ENCODE results near the gene VSIG2. TPM values are rescaled to one million over a fixed set of nuclear protein-coding genes. Genes with fewer than 3 reads are reported as not detected.

The VSIG2 gene
- polyA plus RNA-seq, 3 donors, result not detected

- no peak overlapping the region for H3K4me3 Mint-ChIP-seq
- H3K27ac ChIP-seq (ENCODE audit: low read depth in 1 of 2, low read length in 2 of 2), result no peak overlapping the region
- H3K79me2 ChIP-seq (ENCODE audit: insufficient read depth, low read length), result peaks cover 19% of the 10 kb centered on the region
- H3K4me1 Mint-ChIP-seq, result peaks cover 63% of the 10 kb centered on the region
- DNase-seq, result no peak
- H3K4me3 ChIP-seq (replicated peaks in 1 of 3; ENCODE audit: low read depth in 2 of 3, low read length in 3 of 3), result no peak overlapping the region
- intact Hi-C loops (cut with micrococcal nuclease), result no loop called here
- peaks cover 10 to 15% (median 14%) of the 10 kb centered on the region in 3 donors for H3K27me3 Mint-ChIP-seq (ENCODE audit: low read depth in 3 of 3)
- H3K4me1 ChIP-seq (ENCODE audit: control insufficient read depth in 1 of 2, insufficient read depth in 2 of 2, low read length in 2 of 2), result peaks cover 60 to 75% of the 10 kb centered on the region in 2 donors
- WGBS (ENCODE audit: insufficient coverage), result 84% methylated on average over 6 of the region's 7 CpGs
- peaks cover 13 to 20% of the 10 kb centered on the region in 2 donors for H3K36me3 Mint-ChIP-seq
- peaks cover 13 to 17% of the 10 kb centered on the region in 2 donors for H3K36me3 ChIP-seq (replicated peaks in 1 of 2; ENCODE audit: control insufficient read depth in 1 of 2, insufficient read depth in 2 of 2, low read length in 2 of 2)
- H3K4me2 ChIP-seq (replicated peaks; ENCODE audit: extremely low read depth, low read length, poor library complexity, severe bottlenecking), result no peak overlapping the region
- no peaks in the 10 kb centered on the region for H3K27me3 ChIP-seq (ENCODE audit: control insufficient read depth in 2 of 2, insufficient read depth in 2 of 2, low read length in 2 of 2)
- no peak for TF ChIP-seq CTCF (IDR thresholded peaks at IDR 0.05)
- no peak overlapping the region for H3K9ac ChIP-seq (ENCODE audit: insufficient read depth, low read length, poor library complexity, severe bottlenecking)
- H3K27ac Mint-ChIP-seq, result peak overlapping the region in 2 of 7 donors; percentile 73 to 81
- peaks cover 0 to 3% (median 0%) of the 10 kb centered on the region in 7 donors for H3K9me3 Mint-ChIP-seq
- peaks cover 32% of the 10 kb centered on the region for H4K20me1 ChIP-seq (ENCODE audit: insufficient read depth, low read length)
- H3K9me3 ChIP-seq (replicated peaks in 1 of 2; ENCODE audit: control insufficient read depth in 1 of 2, insufficient read depth in 1 of 2, low read length in 2 of 2), result no peaks in the 10 kb centered on the region
- no peak overlapping the region for H2AFZ ChIP-seq (ENCODE audit: insufficient read depth, low read depth, low read length, poor library complexity, severe bottlenecking)
These were observed 4.0 kb downstream of the VSIG2 start for GRCh38 chr11:124748100-124748418.

- H3K4me1 ChIP-seq (ENCODE audit: control insufficient read depth in 1 of 2, insufficient read depth in 2 of 2, low read length in 2 of 2), result peaks cover 60 to 75% of the 10 kb centered on the region in 2 donors
- no peaks in the 10 kb centered on the region for H3K27me3 ChIP-seq (ENCODE audit: control insufficient read depth in 2 of 2, insufficient read depth in 2 of 2, low read length in 2 of 2)
- H3K79me2 ChIP-seq (ENCODE audit: insufficient read depth, low read length), result peaks cover 24% of the 10 kb centered on the region
- no peaks in the 10 kb centered on the region for H3K9me3 ChIP-seq (replicated peaks in 1 of 2; ENCODE audit: control insufficient read depth in 1 of 2, insufficient read depth in 1 of 2, low read length in 2 of 2)
- peak overlapping the region; percentile 98 to 99 for H3K4me3 Mint-ChIP-seq
- H3K9me3 Mint-ChIP-seq, result peaks cover 0 to 3% (median 0%) of the 10 kb centered on the region in 7 donors
- H3K4me2 ChIP-seq (replicated peaks; ENCODE audit: extremely low read depth, low read length, poor library complexity, severe bottlenecking), result peak overlapping the region; percentile 95
- DNase-seq, result no peak
- no peak for TF ChIP-seq CTCF (IDR thresholded peaks at IDR 0.05)
- peaks cover 17 to 23% of the 10 kb centered on the region in 2 donors for H3K36me3 Mint-ChIP-seq
- no peak overlapping the region for H3K27ac ChIP-seq (ENCODE audit: low read depth in 1 of 2, low read length in 2 of 2)
- intact Hi-C loops (cut with micrococcal nuclease), result no loop called here
- WGBS (ENCODE audit: insufficient coverage), result 88% methylated on average over 9 of the region's 14 CpGs
- H3K4me3 ChIP-seq (replicated peaks in 1 of 3; ENCODE audit: low read depth in 2 of 3, low read length in 3 of 3), result peak overlapping the region in 1 of 3 experiments; percentile 91
- peaks cover 10 to 15% (median 14%) of the 10 kb centered on the region in 3 donors for H3K27me3 Mint-ChIP-seq (ENCODE audit: low read depth in 3 of 3)
- H3K4me1 Mint-ChIP-seq, result peaks cover 63% of the 10 kb centered on the region
- peak overlapping the region; percentile 91 for H2AFZ ChIP-seq (ENCODE audit: insufficient read depth, low read depth, low read length, poor library complexity, severe bottlenecking)
- peaks cover 37% of the 10 kb centered on the region for H4K20me1 ChIP-seq (ENCODE audit: insufficient read depth, low read length)
- peaks cover 13 to 21% of the 10 kb centered on the region in 2 donors for H3K36me3 ChIP-seq (replicated peaks in 1 of 2; ENCODE audit: control insufficient read depth in 1 of 2, insufficient read depth in 2 of 2, low read length in 2 of 2)
- no peak overlapping the region for H3K9ac ChIP-seq (ENCODE audit: insufficient read depth, low read length, poor library complexity, severe bottlenecking)
- H3K27ac Mint-ChIP-seq, result peak overlapping the region in 2 of 7 donors; percentile 31 to 60
These were observed 4.5 kb downstream of the VSIG2 start for GRCh38 chr11:124747406-124748099.
